ENCODE data around the gene TTLL8. TPM values are rescaled to one million over a fixed set of nuclear protein-coding genes. Genes with fewer than 3 reads are reported as not detected.
"Not testable (repeated sequence)": the region's sequence is repeated elsewhere in the genome, so short reads cannot be mapped to it uniquely, and the experiment has no call there.

The TTLL8 gene
- total RNA-seq, 1 experiment from 2014 or later = not detected

- no peak overlapping the region for H3K9ac ChIP-seq (ENCODE audit: low read length)
- no peak overlapping the region for H3K4me3 ChIP-seq (ENCODE audit: low read length)
- intact Hi-C loops (cut with micrococcal nuclease) = loop anchor here (2.0 to 5.0 kb wide), 2 partner anchors 38 to 61 kb away; no protein-coding TSS in a partner anchor
- TF ChIP-seq EZH2phosphoT487 (IDR thresholded peaks at IDR 0.05; ENCODE audit: borderline replicate concordance, low read length) (no peak), CTCF (conservative IDR thresholded peaks at IDR 0.05; ENCODE audit: low read depth, low read length) (peak; percentile 71), EZH2 (IDR thresholded peaks at IDR 0.05; ENCODE audit: low read length, unreplicated experiment) (no peak)
- no peaks in the 10 kb centered on the region for H3K36me3 ChIP-seq (ENCODE audit: low read depth, low read length)
- H3K9me2 ChIP-seq (replicated peaks; ENCODE audit: low read length) = no peaks in the 10 kb centered on the region
- no TSS peak for BruUV-seq (replicated peaks)
- H3K4me2 ChIP-seq (ENCODE audit: low read length) = no peak overlapping the region
- no peak overlapping the region for H3K27ac ChIP-seq (ENCODE audit: low read length)
- no peaks in the 10 kb centered on the region for H3K4me1 ChIP-seq (ENCODE audit: insufficient read depth, low read length)
- H4K20me1 ChIP-seq (ENCODE audit: low read length) = no peaks in the 10 kb centered on the region
- no peaks in the 10 kb centered on the region for H3F3A ChIP-seq (ENCODE audit: low read length, unreplicated experiment)
- CTCF ChIA-PET = interaction anchor here (0.6 to 1.2 kb wide), 2 partner anchors 20 to 37 kb away, joined by 3 to 4 read pairs; no protein-coding TSS in a partner anchor
- H3K9me3 ChIP-seq (ENCODE audit: low read length) = peaks cover 5% of the 10 kb centered on the region; the same call in 1 of the 2 replicates
- ATAC-seq (peak; percentile 90), DNase-seq (peak; percentile 60)
- H2AFZ ChIP-seq (ENCODE audit: low read length) = no peak overlapping the region
- H3K79me2 ChIP-seq (ENCODE audit: low read length) = no peaks in the 10 kb centered on the region
- H3K27me3 ChIP-seq (ENCODE audit: low read length) = no peaks in the 10 kb centered on the region
- POLR2A ChIA-PET (ENCODE audit: unreplicated experiment) = no interaction called here
These were observed 65.0 kb downstream of the TTLL8 start for GRCh38 chr22:49992921-49993648.

DNA sequence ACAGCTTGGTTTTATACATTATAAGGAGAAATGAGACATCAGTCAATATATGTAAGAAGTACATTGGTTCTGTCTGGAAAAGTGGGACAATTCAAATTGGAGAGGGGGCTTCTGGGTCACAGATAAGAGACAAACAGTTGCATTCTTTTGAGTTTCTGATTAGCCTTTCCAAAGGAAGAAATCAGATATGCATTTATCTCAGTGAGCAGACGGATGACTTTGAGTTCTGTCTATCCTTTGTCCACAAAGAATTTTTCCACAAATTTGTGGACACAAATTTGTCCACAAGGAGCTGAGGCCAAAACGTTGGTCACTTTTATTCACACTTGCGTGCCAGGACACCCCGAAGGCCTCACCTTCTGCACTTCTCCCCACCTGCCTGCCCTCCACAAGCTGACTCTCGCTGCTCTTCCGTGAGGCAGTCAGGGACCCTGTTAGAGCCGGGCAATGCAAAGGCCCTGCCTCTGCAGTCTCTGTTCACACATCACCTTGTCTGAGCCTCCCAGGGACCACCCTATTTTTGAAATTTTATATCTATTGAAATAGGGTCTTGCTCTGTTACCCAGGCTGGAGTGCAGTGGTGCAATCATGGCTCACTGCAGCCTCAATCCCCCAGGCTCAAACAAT is 66.1 kb downstream of the TTLL8 start:
- H3K4me3 ChIP-seq (ENCODE audit: low read length) = no peak overlapping the region
- no peaks in the 10 kb centered on the region for H3K27me3 ChIP-seq (ENCODE audit: low read length)
- no peak overlapping the region for H3K4me2 ChIP-seq (ENCODE audit: low read length)
- H3K27ac ChIP-seq (ENCODE audit: low read length) = no peak overlapping the region
- ATAC-seq (no peak), DNase-seq (no peak)
- POLR2A ChIA-PET (ENCODE audit: unreplicated experiment) = no interaction called here
- TF ChIP-seq CTCF (conservative IDR thresholded peaks at IDR 0.05; ENCODE audit: low read depth, low read length) (no peak), EZH2 (IDR thresholded peaks at IDR 0.05; ENCODE audit: low read length, unreplicated experiment) (no peak), EZH2phosphoT487 (IDR thresholded peaks at IDR 0.05; ENCODE audit: borderline replicate concordance, low read length) (no peak)
- peaks cover 5% of the 10 kb centered on the region; the same call in 1 of the 2 replicates for H3K9me3 ChIP-seq (ENCODE audit: low read length)
- no peaks in the 10 kb centered on the region for H3K79me2 ChIP-seq (ENCODE audit: low read length)
- no peaks in the 10 kb centered on the region for H3F3A ChIP-seq (ENCODE audit: low read length, unreplicated experiment)
- intact Hi-C loops (cut with micrococcal nuclease) = loop anchor here (2.0 to 5.0 kb wide), 2 partner anchors 39 to 60 kb away; no protein-coding TSS in a partner anchor
- CTCF ChIA-PET = no interaction called here
- H4K20me1 ChIP-seq (ENCODE audit: low read length) = no peaks in the 10 kb centered on the region
- no peaks in the 10 kb centered on the region for H3K4me1 ChIP-seq (ENCODE audit: insufficient read depth, low read length)
- H3K9me2 ChIP-seq (replicated peaks; ENCODE audit: low read length) = no peaks in the 10 kb centered on the region
- H3K9ac ChIP-seq (ENCODE audit: low read length) = no peak overlapping the region
- no peaks in the 10 kb centered on the region for H3K36me3 ChIP-seq (ENCODE audit: low read depth, low read length)
- BruUV-seq (replicated peaks) = no TSS peak
- no peak overlapping the region for H2AFZ ChIP-seq (ENCODE audit: low read length)

DNA sequence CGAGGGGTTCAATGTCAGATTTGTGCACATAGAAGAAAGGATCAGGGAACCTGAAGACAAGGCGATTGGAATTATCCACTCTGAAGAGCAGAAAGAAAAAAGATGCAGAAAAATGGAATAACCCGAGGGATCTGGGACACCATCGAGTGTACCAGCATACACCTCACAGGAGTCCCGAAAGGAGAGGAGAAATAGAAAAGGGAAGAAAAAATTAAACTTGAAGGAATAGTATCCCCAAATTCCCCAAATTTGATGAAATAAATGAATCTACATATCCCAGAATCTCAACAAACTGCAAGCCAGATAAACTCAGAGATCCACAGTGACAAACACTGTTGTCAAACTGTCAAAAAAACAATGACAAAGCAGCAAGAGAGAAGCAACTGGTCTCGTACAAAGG is 66.9 kb downstream of the TTLL8 start:
- no peaks in the 10 kb centered on the region for H3K79me2 ChIP-seq (ENCODE audit: low read length)
- no peak overlapping the region for H2AFZ ChIP-seq (ENCODE audit: low read length)
- intact Hi-C loops (cut with micrococcal nuclease) = loop anchor here (5.0 kb wide), 1 partner anchor 59 kb away; no protein-coding TSS in a partner anchor
- H3K9me3 ChIP-seq (ENCODE audit: low read length) = peaks cover 5% of the 10 kb centered on the region; the same call in 1 of the 2 replicates
- DNase-seq (no peak), ATAC-seq (no peak)
- no peak overlapping the region for H3K27ac ChIP-seq (ENCODE audit: low read length)
- H3K4me1 ChIP-seq (ENCODE audit: insufficient read depth, low read length) = no peaks in the 10 kb centered on the region
- H3K4me3 ChIP-seq (ENCODE audit: low read length) = no peak overlapping the region
- no peaks in the 10 kb centered on the region for H4K20me1 ChIP-seq (ENCODE audit: low read length)
- BruUV-seq (replicated peaks) = no TSS peak
- H3F3A ChIP-seq (ENCODE audit: low read length, unreplicated experiment) = no peaks in the 10 kb centered on the region
- ChIA-PET POLR2A (ENCODE audit: unreplicated experiment) (no interaction called here), CTCF (no interaction called here)
- no peaks in the 10 kb centered on the region for H3K9me2 ChIP-seq (replicated peaks; ENCODE audit: low read length)
- H3K36me3 ChIP-seq (ENCODE audit: low read depth, low read length) = no peaks in the 10 kb centered on the region
- no peak overlapping the region for H3K4me2 ChIP-seq (ENCODE audit: low read length)
- TF ChIP-seq EZH2 (IDR thresholded peaks at IDR 0.05; ENCODE audit: low read length, unreplicated experiment) (no peak), EZH2phosphoT487 (IDR thresholded peaks at IDR 0.05; ENCODE audit: borderline replicate concordance, low read length) (no peak)
- no peak overlapping the region for H3K9ac ChIP-seq (ENCODE audit: low read length)
- no peaks in the 10 kb centered on the region for H3K27me3 ChIP-seq (ENCODE audit: low read length)

DNA sequence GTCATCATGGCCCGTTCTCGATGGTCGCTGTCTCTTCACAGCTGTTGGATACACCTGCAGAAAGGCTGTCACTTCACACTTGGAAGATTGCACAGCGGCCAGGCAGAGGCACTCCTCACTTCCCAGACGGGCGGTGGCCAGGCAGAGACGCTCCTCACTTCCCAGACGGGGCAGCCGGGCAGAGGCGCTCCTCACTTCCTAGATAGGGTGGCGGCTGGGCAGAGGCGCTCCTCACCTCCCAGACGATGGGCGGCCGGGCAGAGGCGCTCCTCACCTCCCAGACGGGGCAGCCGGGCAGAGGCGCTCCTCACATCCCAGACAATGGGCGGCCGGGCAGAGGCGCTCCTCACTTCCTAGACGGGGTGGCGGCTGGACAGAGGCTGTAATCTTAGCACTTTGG is 68.3 kb downstream of the TTLL8 start:
- H2AFZ ChIP-seq (ENCODE audit: low read length); POLR2A ChIA-PET (ENCODE audit: unreplicated experiment); H3F3A ChIP-seq (ENCODE audit: low read length, unreplicated experiment); BruUV-seq (replicated peaks); H4K20me1 ChIP-seq (ENCODE audit: low read length); H3K27ac ChIP-seq (ENCODE audit: low read length); H3K27me3 ChIP-seq (ENCODE audit: low read length); H3K9me3 ChIP-seq (ENCODE audit: low read length); ATAC-seq; H3K79me2 ChIP-seq (ENCODE audit: low read length); H3K9ac ChIP-seq (ENCODE audit: low read length); H3K36me3 ChIP-seq (ENCODE audit: low read depth, low read length); H3K4me3 ChIP-seq (ENCODE audit: low read length); H3K9me2 ChIP-seq (replicated peaks; ENCODE audit: low read length); H3K4me2 ChIP-seq (ENCODE audit: low read length); H3K4me1 ChIP-seq (ENCODE audit: insufficient read depth, low read length); DNase-seq; CTCF ChIA-PET: not testable (repeated sequence)
- intact Hi-C loops (cut with micrococcal nuclease) = loop anchor here (5.0 kb wide), 1 partner anchor 58 kb away; no protein-coding TSS in a partner anchor

Measured in PC-3 (cell line).